Caco-2 (cell line): ENCODE measurements around the gene KIF17. TPM values are rescaled to one million over a fixed set of nuclear protein-coding genes. Genes with fewer than 3 reads are reported as not detected.

Experiments
- BruUV-seq: library from RNA; stranded (reverse); fragments of 400-500 nt; replicated peaks from 2 replicates; lab custom pipeline; 2021; lab: Mats Ljungman, UMichigan
- CTCF ChIA-PET: fragments of 300-600 bp; sonication (Branson Sonifier 250); formaldehyde crosslinking; loops from one replicate; lab custom pipeline; 2022; ENCODE audit warnings: antibody characterized with exemption; lab: Charles Lee
- POLR2A ChIA-PET: fragments of 300-600 bp; sonication (Branson Sonifier 250); formaldehyde crosslinking; loops from one replicate; lab custom pipeline; 2022; ENCODE audit warnings: antibody characterized with exemption; lab: Charles Lee
- DNase-seq, 2 experiments: peaks; one replicate each; pipeline versions ENCODE4 v3.0.0 to v3.0.0-alpha.2; 2020 to 2022
- H3K27me3 ChIP-seq: replicated peaks from 2 replicates; pipeline ENCODE4 v1.6.0; 2011; ENCODE audit warnings: low read length; ENCODE audit not compliant: control insufficient read depth, insufficient read depth
- H3K36me3 ChIP-seq: 2 replicates; pipeline ENCODE4 v1.5.1; 2011; ENCODE audit warnings: low read length; ENCODE audit not compliant: control insufficient read depth, insufficient read depth
- H3K4me1 ChIP-seq: fragments of 250-450 bp; sonication (Bioruptor Pico); 2 replicates; pipeline ENCODE4 v1.5.1; 2020; ENCODE audit warnings: mild to moderate bottlenecking
- H3K4me3 ChIP-seq: 2 replicates; pipeline ENCODE4 v1.5.1; 2011; ENCODE audit warnings: low read depth, mild to moderate bottlenecking, control low read depth, low read length
- H3K9me3 ChIP-seq: fragments of 250-450 bp; sonication (Bioruptor Pico); 2 replicates; pipeline ENCODE4 v1.5.1; 2020; ENCODE audit warnings: mild to moderate bottlenecking, moderate library complexity
- H3K27ac Mint-ChIP-seq: one replicate; pipeline ENCODE4 v1.8.0; 2022; ENCODE audit warnings: mixed read lengths; ENCODE audit not compliant: unreplicated experiment
- H3K27me3 Mint-ChIP-seq: one replicate; pipeline ENCODE4 v1.8.0; 2022; ENCODE audit warnings: mixed read lengths; ENCODE audit not compliant: insufficient read depth, unreplicated experiment
- H3K36me3 Mint-ChIP-seq: one replicate; pipeline ENCODE4 v1.8.0; 2022; ENCODE audit warnings: mild to moderate bottlenecking, mixed read lengths; ENCODE audit not compliant: insufficient read depth, unreplicated experiment
- H3K4me1 Mint-ChIP-seq: one replicate; pipeline ENCODE4 v1.8.0; 2022; ENCODE audit warnings: low read depth, mixed read lengths; ENCODE audit not compliant: unreplicated experiment
- H3K4me3 Mint-ChIP-seq: one replicate; pipeline ENCODE4 v1.8.0; 2022; ENCODE audit warnings: mild to moderate bottlenecking, moderate library complexity, mixed read lengths; ENCODE audit not compliant: unreplicated experiment
- H3K9me3 Mint-ChIP-seq: one replicate; pipeline ENCODE4 v1.8.0; 2022; ENCODE audit warnings: mixed read lengths; ENCODE audit not compliant: unreplicated experiment
- intact Hi-C: fragments of 100-400 bp; cut with micrococcal nuclease; formaldehyde crosslinking; loops from one replicate; pipeline ENCODE4 v1.10.0; 2022; ENCODE audit not compliant: unreplicated experiment
- total RNA-seq: library from RNA; stranded (reverse); gene quantifications from 2 replicates; pipeline ENCODE4 v1.2.3, GENCODE V29; 2022
- TF ChIP-seq, protein P1 (sequence below), 2 experiments: fragments of 200-600 bp in 1 of 2; IDR thresholded peaks; 1 replicate in 1 of 2; 2 replicates in 1 of 2; pipeline versions ENCODE4 v1.5.1 to v1.8.0; 2011 to 2022; ENCODE audit warnings: antibody characterized with exemption in 1 of 2, control low read depth in 1 of 2, inconsistent platforms in 1 of 2, low read depth in 1 of 2, low read length in 1 of 2, mild to moderate bottlenecking in 1 of 2, moderate library complexity in 1 of 2; ENCODE audit not compliant: insufficient read depth in 1 of 2, severe bottlenecking in 1 of 2, unreplicated experiment in 1 of 2

The KIF17 gene
- total RNA-seq, 1 experiment from 2014 or later = 1.5 TPM

- POLR2A ChIA-PET = no interaction called here
- no peaks in the 10 kb centered on the region for H3K27me3 ChIP-seq
- CTCF ChIA-PET = interaction anchor here (0.6 to 1.2 kb wide), 2 partner anchors 9 to 33 kb away, joined by 3 to 8 read pairs; no protein-coding TSS in a partner anchor
- H3K4me3 ChIP-seq = no peak overlapping the region
- Mint-ChIP-seq H3K4me1 (peaks cover 13% of the 10 kb centered on the region), H3K9me3 (no peaks in the 10 kb centered on the region), H3K27me3 (no peaks in the 10 kb centered on the region), H3K36me3 (peaks cover 24% of the 10 kb centered on the region), H3K4me3 (no peak overlapping the region), H3K27ac (no peak overlapping the region)
- BruUV-seq = no TSS peak
- peaks cover 6% of the 10 kb centered on the region; the same call in 1 of the 2 replicates for H3K4me1 ChIP-seq
- DNase-seq = no peak
- no peaks in the 10 kb centered on the region for H3K9me3 ChIP-seq
- TF ChIP-seq, protein P1, sequence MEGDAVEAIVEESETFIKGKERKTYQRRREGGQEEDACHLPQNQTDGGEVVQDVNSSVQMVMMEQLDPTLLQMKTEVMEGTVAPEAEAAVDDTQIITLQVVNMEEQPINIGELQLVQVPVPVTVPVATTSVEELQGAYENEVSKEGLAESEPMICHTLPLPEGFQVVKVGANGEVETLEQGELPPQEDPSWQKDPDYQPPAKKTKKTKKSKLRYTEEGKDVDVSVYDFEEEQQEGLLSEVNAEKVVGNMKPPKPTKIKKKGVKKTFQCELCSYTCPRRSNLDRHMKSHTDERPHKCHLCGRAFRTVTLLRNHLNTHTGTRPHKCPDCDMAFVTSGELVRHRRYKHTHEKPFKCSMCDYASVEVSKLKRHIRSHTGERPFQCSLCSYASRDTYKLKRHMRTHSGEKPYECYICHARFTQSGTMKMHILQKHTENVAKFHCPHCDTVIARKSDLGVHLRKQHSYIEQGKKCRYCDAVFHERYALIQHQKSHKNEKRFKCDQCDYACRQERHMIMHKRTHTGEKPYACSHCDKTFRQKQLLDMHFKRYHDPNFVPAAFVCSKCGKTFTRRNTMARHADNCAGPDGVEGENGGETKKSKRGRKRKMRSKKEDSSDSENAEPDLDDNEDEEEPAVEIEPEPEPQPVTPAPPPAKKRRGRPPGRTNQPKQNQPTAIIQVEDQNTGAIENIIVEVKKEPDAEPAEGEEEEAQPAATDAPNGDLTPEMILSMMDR (IDR thresholded peaks at IDR 0.05; ENCODE audit: insufficient read depth in 1 of 2, low read depth in 1 of 2, low read length in 1 of 2, severe bottlenecking in 1 of 2, unreplicated experiment in 1 of 2) = no peak
- no peaks in the 10 kb centered on the region for H3K36me3 ChIP-seq
- intact Hi-C loops = no loop called here
These were observed 12.3 kb upstream of the KIF17 start for GRCh38 chr1:20729990-20730689.

- POLR2A ChIA-PET = no interaction called here
- CTCF ChIA-PET = no interaction called here
- peaks cover 24% of the 10 kb centered on the region for H3K36me3 Mint-ChIP-seq
- intact Hi-C loops = no loop called here
- TF ChIP-seq, protein P1 (IDR thresholded peaks at IDR 0.05; ENCODE audit: insufficient read depth in 1 of 2, low read depth in 1 of 2, low read length in 1 of 2, severe bottlenecking in 1 of 2, unreplicated experiment in 1 of 2) = no peak
- H3K27ac Mint-ChIP-seq = peak overlapping the region; percentile 5
- no peaks in the 10 kb centered on the region for H3K27me3 Mint-ChIP-seq
- no peak overlapping the region for H3K4me3 Mint-ChIP-seq
- no peaks in the 10 kb centered on the region for H3K9me3 Mint-ChIP-seq
- Histone ChIP-seq H3K9me3 (no peaks in the 10 kb centered on the region), H3K4me3 (no peak overlapping the region), H3K27me3 (no peaks in the 10 kb centered on the region), H3K4me1 (peaks cover 6% of the 10 kb centered on the region; the same call in 1 of the 2 replicates), H3K36me3 (no peaks in the 10 kb centered on the region)
- no peak for DNase-seq
- peaks cover 13% of the 10 kb centered on the region for H3K4me1 Mint-ChIP-seq
- BruUV-seq = no TSS peak
These were observed 11.5 kb upstream of the KIF17 start for GRCh38 chr1:20729155-20729931.

DNA sequence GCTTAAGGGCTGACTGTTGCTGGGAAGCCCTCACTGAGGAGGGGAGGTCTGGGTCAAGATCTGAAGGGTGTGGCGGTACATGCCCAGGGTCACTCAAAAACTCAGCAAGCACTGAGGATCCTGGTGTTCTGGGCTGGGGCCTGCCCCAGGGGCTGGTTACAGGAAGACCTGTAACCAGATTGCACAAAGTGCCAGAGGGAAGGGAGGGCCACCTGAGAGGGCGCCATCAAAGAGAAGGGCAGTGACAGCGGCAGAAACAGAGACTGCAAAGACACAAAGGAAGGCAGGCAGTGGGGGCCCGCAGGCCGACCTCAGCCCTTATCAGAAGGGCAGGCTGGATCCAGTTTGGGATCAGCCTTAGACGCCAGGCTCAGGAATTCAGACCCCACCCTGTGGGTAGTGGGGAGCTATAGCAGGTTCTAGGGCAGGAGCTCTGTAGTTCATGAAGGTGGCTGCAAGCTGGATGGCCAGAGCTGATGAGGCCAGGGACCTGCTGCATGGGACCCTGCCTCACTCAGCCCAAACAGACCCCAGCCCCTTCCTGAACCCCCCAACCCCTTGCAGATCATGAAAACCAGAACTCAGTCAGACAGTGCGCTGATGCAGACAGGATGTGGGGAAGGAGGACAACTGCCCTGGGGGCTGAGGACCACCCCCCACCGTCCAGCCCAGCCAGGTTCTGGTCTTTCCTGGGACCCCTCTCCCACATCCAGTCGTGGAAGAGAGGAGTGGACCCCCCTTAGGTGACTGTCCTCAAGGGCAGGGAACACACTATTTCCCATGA lies 10.8 kb upstream of the KIF17 start:
- no peak overlapping the region for H3K4me3 Mint-ChIP-seq
- intact Hi-C loops = no loop called here
- Histone ChIP-seq H3K4me1 (0 out of 2 replicates have a peak, but pooled peaks cover 3% of the 10 kb centered on the region), H3K4me3 (no peak overlapping the region), H3K36me3 (no peaks in the 10 kb centered on the region), H3K27me3 (no peaks in the 10 kb centered on the region), H3K9me3 (no peaks in the 10 kb centered on the region)
- peak in 1 of 2 experiments; percentile 60 for DNase-seq
- H3K27me3 Mint-ChIP-seq = no peaks in the 10 kb centered on the region
- TF ChIP-seq, protein P1 (IDR thresholded peaks at IDR 0.05; ENCODE audit: insufficient read depth in 1 of 2, low read depth in 1 of 2, low read length in 1 of 2, severe bottlenecking in 1 of 2, unreplicated experiment in 1 of 2) = no peak
- H3K27ac Mint-ChIP-seq = peak overlapping the region; percentile 5
- H3K36me3 Mint-ChIP-seq = peaks cover 24% of the 10 kb centered on the region
- CTCF ChIA-PET = no interaction called here
- no peaks in the 10 kb centered on the region for H3K9me3 Mint-ChIP-seq
- POLR2A ChIA-PET = no interaction called here
- BruUV-seq = no TSS peak
- peaks cover 13% of the 10 kb centered on the region for H3K4me1 Mint-ChIP-seq
